Endothelial cell of umbilical vein (primary cell): ENCODE results near the gene PPEF1.
"Not testable (repeated sequence)": the region's sequence is repeated elsewhere in the genome, so short reads cannot be mapped to it uniquely, and the experiment has no call there.

ENCODE experiments used
- CTCF ChIP-seq, 2 donors: IDR thresholded peaks; 1 replicate in 1 of 2; 2 replicates in 1 of 2; pipeline ENCODE4 v1.5.1; 2011; ENCODE audit warnings: low read length in 2 of 2, mild to moderate bottlenecking in 2 of 2, moderate library complexity in 2 of 2, control low read depth in 1 of 2, inconsistent platforms in 1 of 2, low read depth in 1 of 2; ENCODE audit not compliant: insufficient read depth in 1 of 2; ENCODE audit errors: extremely low read depth in 1 of 2
- EZH2 ChIP-seq: IDR thresholded peaks from 2 replicates; pipeline ENCODE4 v1.6.1; 2012; ENCODE audit warnings: borderline replicate concordance, low read depth, mild to moderate bottlenecking, moderate library complexity, low read length, inconsistent platforms; ENCODE audit not compliant: severe bottlenecking
- FOS ChIP-seq: IDR thresholded peaks from 2 replicates; pipeline ENCODE4 v1.6.1; 2011; ENCODE audit warnings: mild to moderate bottlenecking, low read length, moderate library complexity, borderline replicate concordance; ENCODE audit not compliant: insufficient read depth
- GATA2 ChIP-seq: IDR thresholded peaks from 2 replicates; pipeline ENCODE4 v1.7.0; 2011; ENCODE audit warnings: low read depth, mild to moderate bottlenecking, moderate library complexity, mixed read lengths, low read length; ENCODE audit not compliant: insufficient read length, insufficient read depth
- JUN ChIP-seq: IDR thresholded peaks from 2 replicates; pipeline ENCODE4 v1.6.1; 2011; ENCODE audit warnings: borderline replicate concordance, low read depth; ENCODE audit not compliant: insufficient read length, insufficient read depth
- MAX ChIP-seq: IDR thresholded peaks from 2 replicates; pipeline ENCODE4 v1.6.1; 2011; ENCODE audit not compliant: insufficient read depth, insufficient read length
- POLR2A ChIP-seq: IDR thresholded peaks from 2 replicates; pipeline ENCODE4 v1.6.1; 2012; ENCODE audit warnings: low read depth, mild to moderate bottlenecking, control low read depth, low read length
- POLR2AphosphoS5 ChIP-seq: IDR thresholded peaks from 2 replicates; pipeline ENCODE4 v1.6.1; 2012; ENCODE audit warnings: low read depth, mild to moderate bottlenecking, control low read depth, low read length, moderate library complexity; ENCODE audit not compliant: insufficient read depth

- TF ChIP-seq POLR2A; CTCF (IDR thresholded peaks at IDR 0.05; ENCODE audit: extremely low read depth in 1 of 2, insufficient read depth in 1 of 2, low read depth in 1 of 2, low read length in 2 of 2); EZH2; FOS; POLR2AphosphoS5; GATA2; MAX; JUN: not testable (repeated sequence)
Measured at GRCh38 chrX:18847901-18848300, 140.5 kb downstream of the PPEF1 start.
